Measurements from ENCODE around the gene OR2AT4. TPM values are rescaled to one million over a fixed set of nuclear protein-coding genes. Genes with fewer than 3 reads are reported as not detected.

Gene OR2AT4
- total RNA-seq, 4 donors from 2014 or later, result not detected

- Histone ChIP-seq H3K4me3 (no peak overlapping the region), H3K27ac (no peak overlapping the region), H3K36me3 (no peaks in the 10 kb centered on the region), H3K27me3 (no peaks in the 10 kb centered on the region), H3K4me1 (peaks cover 0 to 7% of the 10 kb centered on the region in 2 donors), H3K9me3 (no peaks in the 10 kb centered on the region)
- intact Hi-C loops (cut with DNase I; ENCODE audit: low total_unique reads), result no loop called here
- in situ Hi-C loops (cut with MboI; ENCODE audit: low sequenced_read_pairs in 4 of 4), result loop anchor here in 1 of 4 donors (5.0 kb wide), 1 partner anchor 104 kb away; no protein-coding TSS in a partner anchor
- TF ChIP-seq POLR2A (IDR thresholded peaks at IDR 0.05) (no peak), CTCF (IDR thresholded peaks at IDR 0.05 in 4 of 5, conservative IDR thresholded peaks at IDR 0.05 in 1 of 5) (no peak)
- DNase-seq (no peak), ATAC-seq (no peak)
Measured at GRCh38 chr11:75143420-75143731, 46.7 kb upstream of the OR2AT4 start.

GRCh38 chr11:75142714-75143419, 46.2 kb upstream of the OR2AT4 start:
- peak; percentile 50 to 58 for DNase-seq
- in situ Hi-C loops (cut with MboI; ENCODE audit: low sequenced_read_pairs in 4 of 4), result loop anchor here in 1 of 4 donors (5.0 kb wide), 1 partner anchor 104 kb away; no protein-coding TSS in a partner anchor
- TF ChIP-seq CTCF (IDR thresholded peaks at IDR 0.05 in 4 of 5, conservative IDR thresholded peaks at IDR 0.05 in 1 of 5) (no peak), POLR2A (IDR thresholded peaks at IDR 0.05) (no peak)
- intact Hi-C loops (cut with DNase I; ENCODE audit: low total_unique reads), result no loop called here
- Histone ChIP-seq H3K4me3 (no peak overlapping the region), H3K36me3 (no peaks in the 10 kb centered on the region), H3K27me3 (no peaks in the 10 kb centered on the region), H3K4me1 (peaks cover 0 to 7% of the 10 kb centered on the region in 2 donors), H3K9me3 (no peaks in the 10 kb centered on the region), H3K27ac (no peak overlapping the region)
- ATAC-seq, result peak; percentile 53 to 66

- intact Hi-C loops (cut with DNase I; ENCODE audit: low total_unique reads), result no loop called here
- Histone ChIP-seq H3K27ac (no peak overlapping the region), H3K4me3 (no peak overlapping the region), H3K36me3 (no peaks in the 10 kb centered on the region), H3K27me3 (no peaks in the 10 kb centered on the region), H3K4me1 (peaks cover 0 to 7% of the 10 kb centered on the region in 2 donors), H3K9me3 (no peaks in the 10 kb centered on the region)
- in situ Hi-C loops (cut with MboI; ENCODE audit: low sequenced_read_pairs in 4 of 4), result loop anchor here in 1 of 4 donors (5.0 kb wide), 1 partner anchor 106 kb away; no protein-coding TSS in a partner anchor
- DNase-seq (no peak), ATAC-seq (no peak)
- no peak for TF ChIP-seq POLR2A (IDR thresholded peaks at IDR 0.05)
- no peak for TF ChIP-seq CTCF (IDR thresholded peaks at IDR 0.05 in 4 of 5, conservative IDR thresholded peaks at IDR 0.05 in 1 of 5)
Measured at GRCh38 chr11:75141166-75141565, 44.5 kb upstream of the OR2AT4 start.

GRCh38 chr11:75140269-75141138, 43.8 kb upstream of the OR2AT4 start:
- no peaks in the 10 kb centered on the region for H3K9me3 ChIP-seq
- in situ Hi-C loops (cut with MboI; ENCODE audit: low sequenced_read_pairs in 4 of 4), result loop anchor here in 1 of 4 donors (5.0 kb wide), 1 partner anchor 107 kb away; no protein-coding TSS in a partner anchor
- intact Hi-C loops (cut with DNase I; ENCODE audit: low total_unique reads), result loop anchor here (1.0 kb wide), 2 partner anchors 65 to 108 kb away; no protein-coding TSS in a partner anchor
- no peaks in the 10 kb centered on the region for H3K27me3 ChIP-seq
- peaks cover 0 to 7% of the 10 kb centered on the region in 2 donors for H3K4me1 ChIP-seq
- DNase-seq (no peak), ATAC-seq (peak in 1 of 2 donors; percentile 62)
- H3K4me3 ChIP-seq, result no peak overlapping the region
- H3K27ac ChIP-seq, result no peak overlapping the region
- TF ChIP-seq POLR2A (IDR thresholded peaks at IDR 0.05) (no peak), CTCF (IDR thresholded peaks at IDR 0.05 in 4 of 5, conservative IDR thresholded peaks at IDR 0.05 in 1 of 5) (peak; percentile 54 to 92 (median 84))
- no peaks in the 10 kb centered on the region for H3K36me3 ChIP-seq
